Activated CD8-positive, alpha-beta T cell treated with anti-CD3 and anti-CD28 coated beads for 36 hours (primary cell): ENCODE data around the gene DGKG. TPM values are rescaled to one million over a fixed set of nuclear protein-coding genes. Genes with fewer than 3 reads are reported as not detected.

Source experiments
- ATAC-seq: fragments of 200-7000 bp; cut with Tn5 transposase; one replicate; pipeline ENCODE4 v1.10.0; 2021; ENCODE audit warnings: mild to moderate bottlenecking, moderate library complexity
- CTCF ChIA-PET: fragments of 350-600 bp; sonication (Branson Sonifier 250); formaldehyde crosslinking; loops from one replicate; lab custom pipeline; 2021; ENCODE audit warnings: antibody characterized with exemption; lab: Charles Lee
- POLR2A ChIA-PET: fragments of 350-600 bp; sonication (Branson Sonifier 250); formaldehyde crosslinking; loops from one replicate; lab custom pipeline; 2021; ENCODE audit warnings: antibody characterized with exemption; lab: Charles Lee
- DNase-seq: peaks from one replicate; pipeline ENCODE4 v3.0.0-alpha.2; 2020
- H3K27ac Mint-ChIP-seq: one replicate; pipeline ENCODE4 v1.8.0; 2021; ENCODE audit warnings: mild to moderate bottlenecking, mixed read lengths
- H3K27me3 Mint-ChIP-seq: one replicate; pipeline ENCODE4 v1.8.0; 2021; ENCODE audit warnings: mixed read lengths
- H3K36me3 Mint-ChIP-seq: one replicate; pipeline ENCODE4 v1.8.0; 2021; ENCODE audit warnings: low read depth, mixed read lengths
- H3K4me1 Mint-ChIP-seq: one replicate; pipeline ENCODE4 v1.8.0; 2021; ENCODE audit warnings: low read depth, mixed read lengths
- H3K4me3 Mint-ChIP-seq: one replicate; pipeline ENCODE4 v1.8.0; 2021; ENCODE audit warnings: mild to moderate bottlenecking, moderate library complexity, mixed read lengths
- H3K9me3 Mint-ChIP-seq: one replicate; pipeline ENCODE4 v1.8.0; 2021; ENCODE audit warnings: mixed read lengths
- CTCF ChIP-seq: fragments of 200-600 bp; IDR thresholded peaks from one replicate; pipeline ENCODE4 v1.8.0; 2022; ENCODE audit warnings: antibody characterized with exemption, mild to moderate bottlenecking
- intact Hi-C: fragments of 100-400 bp; cut with micrococcal nuclease; formaldehyde crosslinking; loops from one replicate; pipeline ENCODE4 v1.10.0; 2022
- total RNA-seq, 2 experiments: library from RNA; stranded (reverse); gene quantifications; one replicate each; pipeline ENCODE4 v1.2.3, GENCODE V29; 2021

Gene DGKG
- total RNA-seq = under 1 TPM; 0.18 to 0.36 TPM

DNA sequence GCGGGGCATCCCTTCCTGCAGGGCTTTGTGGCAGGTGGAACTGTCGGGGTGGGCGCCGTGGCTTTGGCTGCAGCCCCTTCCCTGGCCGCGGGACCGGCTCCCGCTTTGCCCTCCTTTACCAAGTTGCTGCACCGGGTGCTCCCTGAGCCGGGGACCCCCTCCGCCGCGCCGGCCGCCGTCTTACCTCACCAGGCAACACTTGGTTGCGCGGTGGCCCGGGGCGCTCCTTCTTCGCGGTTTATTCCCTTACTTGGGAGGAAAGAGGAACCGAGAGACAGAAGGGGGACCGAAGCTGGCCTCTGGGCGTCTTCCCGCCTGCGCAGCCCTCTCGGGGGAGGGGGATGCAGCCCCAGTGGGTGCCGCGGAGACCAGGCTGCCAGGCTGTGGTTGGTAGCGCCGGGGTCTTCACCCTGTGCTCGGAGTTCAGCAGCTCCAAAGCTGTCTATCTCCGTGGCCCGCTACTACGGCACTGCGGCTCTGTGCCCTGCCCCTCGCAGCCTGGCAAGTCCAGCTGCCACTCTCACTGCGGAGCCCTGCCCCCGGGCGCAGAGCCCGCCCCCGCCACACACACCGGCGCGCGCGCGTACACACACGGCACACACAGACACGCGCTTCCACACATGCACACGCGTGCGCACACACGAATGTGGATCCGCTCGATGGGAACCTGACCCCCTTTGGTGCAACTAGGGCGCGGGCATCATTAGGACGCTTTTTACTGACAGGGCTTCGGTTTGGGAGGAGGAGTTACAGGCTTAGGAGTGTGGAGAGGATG lies at the start of gene DGKG:
Gene DGKG, minus strand, starts transcription at position 473 of the 775 bp plus-strand sequence. CDS start 41,775 bp downstream, outside the sequence.
- TF ChIP-seq CTCF = no peak
- Mint-ChIP-seq H3K27me3 (peaks cover 56% of the 10 kb centered on the region), H3K4me3 (peak within 1 kb of the TSS; percentile 47), H3K27ac (no peak within 1 kb of the TSS), H3K36me3 (no peaks in the 10 kb centered on the region), H3K4me1 (peaks cover 8% of the 10 kb centered on the region), H3K9me3 (no peaks in the 10 kb centered on the region)
- ChIA-PET POLR2A (interaction anchor here (0.6 to 1.1 kb wide), 2 partner anchors 8 to 201 kb away, joined by 3 to 5 read pairs; no protein-coding TSS in a partner anchor), CTCF (interaction anchor here (1.7 kb wide), 1 partner anchor 178 kb away, joined by 5 read pairs; no protein-coding TSS in a partner anchor)
- peak; percentile 83 for ATAC-seq
- intact Hi-C loops = no loop called here
- peak; percentile 48 for DNase-seq

GRCh38 chr3:186411089-186411488 lies 49.1 kb upstream of the DGKG start:
- ATAC-seq = no peak
- intact Hi-C loops = loop anchor here (10.0 kb wide), 1 partner anchor 124 kb away; no protein-coding TSS in a partner anchor
- DNase-seq = no peak

DNA sequence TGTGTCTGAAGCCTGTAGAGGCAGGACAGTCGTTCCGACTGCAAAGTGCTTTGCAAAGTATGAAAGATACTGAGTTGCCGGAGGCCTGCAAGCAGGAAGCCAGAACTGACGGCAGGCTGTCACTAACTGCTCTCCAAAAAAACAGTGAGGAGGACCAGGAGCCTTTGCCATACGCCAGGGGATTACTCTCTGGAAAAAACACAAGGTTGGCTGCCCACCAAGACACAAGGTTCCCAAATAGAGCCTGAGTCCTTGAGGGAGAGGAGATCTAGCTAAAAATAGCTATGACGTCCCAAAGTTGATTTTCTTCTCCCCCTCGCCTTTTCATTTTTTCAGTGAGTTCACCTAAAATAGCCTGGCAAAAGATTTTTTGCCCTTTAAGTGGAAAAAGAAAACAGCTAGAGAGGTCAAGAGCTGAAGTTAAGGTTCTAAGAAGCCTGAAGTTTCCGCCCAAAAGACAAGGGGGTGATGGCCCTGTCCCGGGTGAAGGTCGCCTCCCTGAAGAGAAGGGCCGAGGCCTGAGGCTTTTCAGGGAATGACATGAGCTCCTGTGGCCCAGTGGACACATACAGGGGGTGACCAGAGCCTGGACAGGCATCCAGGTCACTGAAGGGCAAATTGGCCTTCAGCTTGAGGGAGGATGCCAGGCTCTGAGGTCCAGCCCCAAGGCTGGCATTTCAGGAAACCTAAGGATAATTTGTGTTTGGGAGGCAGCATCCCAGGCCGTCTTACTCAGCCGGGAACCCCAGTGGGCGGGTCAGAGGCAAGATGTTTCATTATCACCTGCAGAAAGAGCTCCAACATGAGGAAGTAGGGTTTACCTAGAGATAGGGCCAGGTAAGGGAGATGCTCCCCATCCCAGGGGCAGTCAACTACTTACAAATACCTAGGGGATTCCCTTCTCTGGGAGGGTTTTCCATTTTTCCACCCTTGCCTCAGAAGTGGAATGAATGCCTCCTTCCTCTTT lies 44.9 kb upstream of the DGKG start:
- no peak overlapping the region for H3K27ac Mint-ChIP-seq
- CTCF ChIA-PET = no interaction called here
- POLR2A ChIA-PET = interaction anchor here (0.8 kb wide), 1 partner anchor 113 kb away, joined by 3 read pairs; no protein-coding TSS in a partner anchor
- intact Hi-C loops = no loop called here
- no peak for TF ChIP-seq CTCF
- ATAC-seq = no peak
- H3K36me3 Mint-ChIP-seq = no peaks in the 10 kb centered on the region
- peaks cover 4% of the 10 kb centered on the region for H3K27me3 Mint-ChIP-seq
- no peak overlapping the region for H3K4me3 Mint-ChIP-seq
- no peaks in the 10 kb centered on the region for H3K9me3 Mint-ChIP-seq
- peaks cover 6% of the 10 kb centered on the region for H3K4me1 Mint-ChIP-seq
- no peak for DNase-seq

More at GRCh38 chr3:186411089-186411488, 49.1 kb upstream of the DGKG start:
- CTCF ChIA-PET = interaction anchor here (1.5 to 2.2 kb wide), 2 partner anchors 109 to 129 kb away, joined by 3 to 9 read pairs; no protein-coding TSS in a partner anchor
- no peaks in the 10 kb centered on the region for H3K9me3 Mint-ChIP-seq
- no peak overlapping the region for H3K4me3 Mint-ChIP-seq
- H3K36me3 Mint-ChIP-seq = no peaks in the 10 kb centered on the region
- peaks cover 17% of the 10 kb centered on the region for H3K27me3 Mint-ChIP-seq
- POLR2A ChIA-PET = no interaction called here
- H3K27ac Mint-ChIP-seq = no peak overlapping the region
- H3K4me1 Mint-ChIP-seq = peaks cover 30% of the 10 kb centered on the region
- no peak for TF ChIP-seq CTCF

DNA sequence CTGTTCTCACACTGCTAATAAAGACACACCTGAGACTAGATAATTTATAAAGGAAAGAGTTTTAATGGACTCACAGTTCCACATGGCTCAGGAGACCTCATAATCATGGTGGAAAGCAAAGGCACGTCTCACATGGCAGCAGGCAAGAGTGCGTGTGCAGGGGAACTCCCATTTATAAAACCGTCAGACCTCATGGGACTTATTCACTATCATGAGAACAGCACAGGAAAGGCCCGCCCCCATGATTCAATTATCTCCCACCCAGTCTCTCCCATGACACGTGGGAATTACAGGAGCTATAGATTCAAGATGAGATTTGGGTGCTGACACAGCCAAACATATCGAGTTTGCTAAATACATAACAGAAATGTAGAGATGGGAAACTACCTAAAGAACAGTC lies 39.5 kb upstream of the DGKG start:
- Mint-ChIP-seq H3K4me1 (no peaks in the 10 kb centered on the region), H3K9me3 (no peaks in the 10 kb centered on the region), H3K4me3 (no peak overlapping the region), H3K27me3 (no peaks in the 10 kb centered on the region), H3K27ac (no peak overlapping the region), H3K36me3 (no peaks in the 10 kb centered on the region)
- ChIA-PET POLR2A (no interaction called here), CTCF (interaction anchor here (1.0 kb wide), 1 partner anchor 40 kb away, joined by 3 read pairs; no protein-coding TSS in a partner anchor)
- ATAC-seq (no peak), DNase-seq (peak; percentile 11)
- intact Hi-C loops = no loop called here
- no peak for TF ChIP-seq CTCF
